HG03520 (cell line): ENCODE results near the gene CNTNAP2.

Experiments used
- ATAC-seq: cut with Tn5 transposase; IDR thresholded peaks from one replicate; pipeline ENCODE4 v1.9.1; 2021; ENCODE audit warnings: mild to moderate bottlenecking, moderate library complexity; ENCODE audit not compliant: unreplicated experiment

CNTNAP2 gene

DNA sequence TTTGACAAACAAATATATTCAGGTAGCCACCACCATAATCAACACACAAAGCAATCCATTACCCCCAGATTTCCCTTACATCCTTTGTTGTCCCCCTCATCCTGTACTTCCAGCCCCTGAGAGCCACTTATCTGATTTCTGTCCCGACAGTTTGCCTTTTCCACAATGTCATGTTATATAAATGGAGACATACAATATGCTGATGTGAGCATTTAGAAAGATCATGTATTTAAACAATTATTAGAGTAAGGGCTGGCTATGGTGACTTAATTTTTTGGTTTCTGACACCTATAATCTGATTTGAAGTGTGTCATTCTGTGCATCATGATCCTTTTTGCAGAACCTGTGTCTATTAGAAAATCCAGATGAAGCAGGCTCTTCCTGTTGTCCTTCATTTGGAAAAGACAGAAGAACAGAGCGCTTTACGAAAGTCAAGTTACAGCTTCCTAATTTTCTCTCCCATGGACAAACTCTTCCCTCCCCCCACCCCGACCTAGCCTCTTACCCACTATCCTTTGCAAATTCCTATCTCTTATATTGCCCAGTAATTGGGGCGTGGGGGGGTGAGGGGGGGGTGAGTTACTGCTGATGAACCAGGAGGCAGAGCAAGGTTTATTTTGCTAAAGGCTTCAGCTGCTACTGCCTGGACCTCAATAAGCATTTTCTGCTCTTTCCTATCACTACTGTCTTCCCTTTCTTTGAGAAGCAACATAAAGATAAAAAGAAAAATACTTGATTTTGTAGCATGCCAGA, 2221.6 kb downstream of the CNTNAP2 start:
- ATAC-seq: no peak

DNA sequence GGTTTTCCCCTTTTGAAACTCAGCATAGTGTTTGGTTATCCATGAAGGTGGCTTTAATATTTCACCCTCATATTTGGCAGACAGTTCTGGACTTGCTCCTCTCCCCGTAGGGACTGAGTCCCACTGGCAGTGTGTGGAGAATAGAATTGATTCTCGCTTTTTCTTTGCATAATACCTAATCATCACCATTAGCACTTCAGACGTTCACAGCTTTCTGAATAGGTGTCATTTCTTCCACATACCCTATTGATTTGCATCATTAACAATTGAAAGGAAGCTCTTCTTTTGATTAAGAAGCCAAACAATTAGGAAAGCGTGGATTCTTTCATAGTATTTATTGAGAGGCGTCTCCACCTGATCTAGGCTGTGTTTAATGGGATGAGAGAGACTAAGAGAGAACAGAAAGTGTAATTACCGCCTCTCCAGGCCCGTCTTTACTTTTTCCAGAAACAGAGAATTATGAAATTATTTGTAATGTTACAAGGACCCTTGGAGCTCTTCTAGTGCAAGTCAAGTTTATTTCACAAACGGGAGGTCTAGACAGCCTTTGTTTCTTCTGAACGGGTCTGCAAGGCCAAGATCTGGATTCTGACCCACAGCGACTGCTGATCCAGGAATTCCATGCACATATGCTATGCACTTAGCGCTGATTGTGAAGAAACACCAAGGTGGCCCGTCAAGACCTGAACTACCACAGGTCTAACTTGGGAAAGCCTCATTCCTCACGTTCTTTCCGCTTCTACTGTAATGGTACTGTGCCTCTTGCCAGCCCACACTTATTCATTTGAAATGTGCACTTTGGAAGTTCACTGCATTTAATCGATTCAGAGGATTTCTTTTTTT, 2224.1 kb downstream of the CNTNAP2 start:
- ATAC-seq: no peak

DNA sequence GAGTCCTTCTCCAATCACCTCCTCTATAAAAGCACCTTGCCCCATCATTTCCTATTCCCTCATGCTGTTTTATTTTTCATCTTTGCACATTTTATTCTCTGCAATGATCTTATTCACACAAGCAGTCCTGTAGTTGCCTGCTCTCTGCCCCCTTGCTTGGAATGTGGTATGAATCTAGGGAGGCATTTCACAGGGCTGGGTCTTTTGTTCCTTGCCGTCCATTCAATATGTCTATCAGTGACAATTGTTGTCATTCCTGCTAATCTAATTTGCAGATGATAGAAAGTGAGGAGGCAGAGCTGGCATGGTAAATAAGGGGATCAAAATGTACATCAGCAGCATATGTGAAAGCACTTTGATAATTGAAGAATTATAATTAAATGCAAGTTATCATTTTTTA, 2227.8 kb downstream of the CNTNAP2 start:
- no peak for ATAC-seq

- ATAC-seq: no peak
These were observed 2231.4 kb downstream of the CNTNAP2 start for GRCh38 chr7:148347981-148348380.

DNA sequence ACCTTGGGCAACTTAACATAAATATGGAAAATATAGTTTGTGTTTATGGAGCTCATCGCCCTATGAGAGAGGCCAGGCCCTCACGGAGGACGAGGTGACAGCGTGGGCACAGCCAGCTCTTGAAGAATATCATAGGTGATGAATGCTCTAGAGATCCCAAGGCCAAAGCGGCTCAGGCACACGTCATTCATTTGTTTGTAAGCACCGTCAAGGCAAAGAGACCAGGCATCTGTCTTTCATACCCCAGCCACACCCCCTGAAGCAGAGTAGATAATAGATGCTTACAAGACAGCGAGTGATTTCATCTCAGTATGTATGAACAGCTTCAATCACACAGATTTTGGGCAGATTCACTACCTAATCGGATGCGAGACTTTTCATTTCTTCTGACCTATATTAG, 2231.9 kb downstream of the CNTNAP2 start:
- ATAC-seq: no peak

DNA sequence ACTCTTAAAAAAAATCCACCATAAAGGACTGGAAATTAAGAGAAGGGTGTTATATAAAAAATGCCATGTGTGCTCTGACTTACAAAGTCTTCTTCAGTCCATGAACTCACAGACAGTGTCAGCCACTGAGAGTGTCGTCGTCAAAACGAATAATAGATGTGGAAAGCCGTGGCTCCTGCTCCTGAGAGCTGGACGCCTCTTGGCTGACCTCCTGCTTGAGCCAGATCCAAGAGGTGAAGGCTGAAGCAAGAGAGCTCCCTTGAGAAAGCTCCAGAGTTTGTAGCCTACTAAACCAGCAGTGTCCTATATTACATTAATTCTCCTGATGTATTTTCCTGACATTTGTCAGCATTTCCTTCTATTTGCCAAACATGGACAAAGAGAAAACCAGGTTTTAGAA, 2239.7 kb downstream of the CNTNAP2 start:
- ATAC-seq: no peak

DNA sequence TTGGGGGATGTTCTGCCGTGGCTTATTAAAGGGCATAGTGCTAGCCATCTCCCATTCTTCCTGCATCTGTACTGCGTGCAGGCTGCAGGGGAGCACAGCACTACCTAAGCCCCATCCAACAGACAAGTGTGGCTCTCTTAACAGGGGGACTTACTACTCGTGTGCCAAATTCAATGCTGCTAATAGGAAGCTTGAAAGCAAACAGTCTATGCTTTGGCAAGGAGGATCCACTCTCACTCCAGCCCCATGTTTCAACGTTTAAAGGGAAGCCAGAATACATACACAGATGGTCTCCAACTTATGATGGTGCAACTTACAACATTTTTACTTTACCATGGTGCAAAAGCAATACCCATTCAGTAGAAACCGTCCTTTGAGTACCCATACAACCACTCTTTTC, 2245.9 kb downstream of the CNTNAP2 start:
- no peak for ATAC-seq

- ATAC-seq: peak; percentile 81
These were observed 2251.3 kb downstream of the CNTNAP2 start for GRCh38 chr7:148367731-148368475.

DNA sequence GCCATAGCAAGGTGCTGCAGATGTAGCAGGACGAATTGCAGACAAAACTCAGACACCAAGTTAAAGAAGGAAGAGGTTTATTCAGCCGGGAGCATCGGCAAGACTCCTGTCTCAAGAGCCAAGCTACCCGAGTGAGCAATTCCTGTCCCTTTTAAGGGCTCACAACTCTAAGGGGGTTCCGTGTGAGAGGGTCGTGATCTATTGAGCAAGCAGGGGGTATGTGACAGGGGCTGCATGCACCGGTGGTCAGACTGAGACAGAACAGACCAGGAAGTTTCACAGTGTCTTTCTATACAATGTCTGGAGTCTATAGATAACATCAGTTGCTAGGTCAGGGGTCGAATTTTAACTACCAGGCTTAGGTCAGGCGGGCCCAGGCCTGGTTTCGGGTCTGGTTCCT, 2252.0 kb downstream of the CNTNAP2 start:
- peak; percentile 23 for ATAC-seq

GRCh38 chr7:148371280-148371937, 2254.8 kb downstream of the CNTNAP2 start:
- no peak for ATAC-seq

- ATAC-seq: no peak
These were observed 2258.0 kb downstream of the CNTNAP2 start for GRCh38 chr7:148374396-148375259.

GRCh38 chr7:148379677-148380076, 2263.1 kb downstream of the CNTNAP2 start:
- ATAC-seq: no peak

DNA sequence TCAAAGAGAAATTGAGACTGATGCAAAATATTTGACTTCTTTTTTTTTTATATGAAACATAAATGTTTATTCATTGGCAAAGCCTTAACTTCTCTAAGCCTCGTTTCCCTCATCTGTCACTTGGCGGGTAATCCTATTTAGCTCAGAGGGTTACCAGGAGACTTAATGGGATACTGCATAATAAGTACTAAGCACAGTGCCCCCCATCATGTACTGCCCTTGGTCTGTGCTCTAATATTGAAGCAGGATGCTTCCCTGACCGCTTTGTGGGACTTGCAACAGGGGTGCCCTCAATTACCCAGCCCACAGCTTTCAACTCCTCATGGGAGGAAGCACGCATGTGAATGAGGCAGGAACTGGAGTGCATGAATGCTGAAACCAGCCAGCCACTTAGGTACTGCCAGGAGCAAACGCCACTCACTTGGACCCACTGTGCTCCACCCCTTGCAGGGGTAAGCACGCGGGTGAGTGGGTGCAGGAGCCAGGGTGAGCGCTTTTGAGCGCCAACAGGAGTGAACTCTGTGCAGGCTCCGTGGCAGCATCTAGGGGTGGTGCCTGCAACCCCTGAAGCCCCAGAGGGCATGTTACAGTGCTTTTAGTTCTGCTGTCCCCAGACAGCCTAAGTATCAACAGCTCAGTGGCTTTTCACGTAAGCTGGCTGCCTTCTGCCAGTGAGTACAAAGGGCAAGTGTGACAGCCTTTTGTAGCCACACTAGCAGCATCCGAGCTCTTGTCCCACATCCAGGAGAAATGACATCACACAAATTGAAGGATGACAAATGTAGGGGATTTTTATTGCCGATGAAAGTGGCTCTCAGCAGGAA, 2264.2 kb downstream of the CNTNAP2 start:
- ATAC-seq: no peak

GRCh38 chr7:148382596-148382995, 2266.0 kb downstream of the CNTNAP2 start:
- ATAC-seq: no peak

DNA sequence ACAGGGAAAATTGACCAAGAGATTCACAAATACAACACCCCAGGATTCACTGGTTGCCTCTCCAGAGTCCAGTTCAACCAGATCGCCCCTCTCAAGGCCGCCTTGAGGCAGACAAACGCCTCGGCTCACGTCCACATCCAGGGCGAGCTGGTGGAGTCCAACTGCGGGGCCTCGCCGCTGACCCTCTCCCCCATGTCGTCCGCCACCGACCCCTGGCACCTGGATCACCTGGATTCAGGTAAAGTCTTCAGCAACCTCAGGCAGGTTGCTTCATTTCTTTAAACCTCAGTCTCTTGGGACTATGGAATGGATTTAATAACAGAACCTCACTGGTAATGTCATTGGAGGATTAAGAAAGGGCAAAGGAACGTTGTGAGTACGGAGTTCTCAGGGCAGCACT, 2267.1 kb downstream of the CNTNAP2 start:
- no peak for ATAC-seq

DNA sequence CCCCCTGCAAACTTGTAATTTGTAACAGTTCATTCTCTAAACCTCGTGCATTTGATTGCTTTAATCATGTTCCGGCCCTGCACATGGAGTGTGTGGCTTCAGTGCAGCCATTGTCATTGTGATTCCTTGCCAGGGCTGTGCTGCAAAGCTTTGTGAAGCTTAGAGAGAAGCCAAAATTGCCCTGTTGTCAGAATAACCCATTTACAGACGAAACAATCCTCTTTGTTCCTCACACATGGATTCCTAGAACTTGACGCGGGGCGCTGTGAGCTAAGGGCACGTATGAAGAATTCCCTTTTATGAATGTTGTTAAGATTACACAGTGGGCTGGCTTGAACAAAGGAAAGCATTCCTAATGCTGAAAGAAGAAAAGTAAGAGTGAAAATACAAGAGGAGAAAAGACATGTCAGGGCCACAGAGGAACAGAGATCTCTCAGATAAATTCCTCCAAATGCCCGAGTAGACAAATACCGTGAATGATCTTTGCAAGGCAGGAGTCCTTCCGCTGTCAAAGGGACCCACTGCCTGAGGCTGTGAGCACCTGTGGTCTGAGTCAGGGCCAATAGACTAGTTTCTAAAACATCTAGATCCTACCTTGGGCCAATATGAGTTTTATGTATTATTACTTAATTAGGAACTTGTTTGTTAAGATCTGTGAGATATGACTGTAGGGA, 2268.5 kb downstream of the CNTNAP2 start:
- no peak for ATAC-seq

DNA sequence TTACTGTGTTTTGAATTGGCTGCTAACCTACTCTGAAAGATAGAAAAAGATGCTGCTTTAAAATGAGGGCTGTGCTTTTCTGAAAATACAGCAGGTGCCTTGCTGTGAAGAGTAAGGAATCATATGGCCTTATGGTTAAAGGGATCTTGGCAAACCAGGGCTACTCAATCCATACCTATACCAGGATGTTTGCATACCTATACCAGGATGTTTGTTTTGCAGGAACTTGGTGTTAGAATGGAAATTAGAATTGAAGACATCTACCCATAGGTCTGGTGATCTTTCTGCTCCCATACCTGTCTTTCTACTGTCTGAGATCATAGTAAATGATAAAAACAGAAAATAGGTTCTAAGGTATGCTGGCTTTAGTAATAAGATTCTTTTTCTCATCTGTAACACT, 2273.8 kb downstream of the CNTNAP2 start:
- no peak for ATAC-seq

DNA sequence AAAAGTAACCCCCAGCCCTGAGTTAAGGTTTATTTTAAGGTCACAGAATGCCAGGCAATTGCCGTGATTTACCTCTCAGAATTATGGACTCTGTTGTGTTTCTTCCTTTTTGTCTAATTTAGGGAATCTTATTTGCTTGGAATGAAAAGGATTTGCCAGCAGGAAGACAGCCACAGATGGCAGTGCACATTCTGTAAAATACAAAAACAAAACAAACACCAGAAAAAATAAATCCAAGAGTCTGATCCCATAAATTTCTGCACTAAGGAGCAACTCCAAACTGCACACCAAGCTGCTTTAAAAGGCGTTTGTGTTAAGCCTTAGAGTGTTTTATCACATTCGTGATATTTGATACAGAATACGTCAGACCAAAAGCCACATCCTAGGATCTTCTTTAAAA, 2275.0 kb downstream of the CNTNAP2 start:
- no peak for ATAC-seq

GRCh38 chr7:148394582-148394981, 2278.0 kb downstream of the CNTNAP2 start:
- ATAC-seq: no peak
